ENCODE results near the gene MAMDC2.
"Not testable (repeated sequence)": the region's sequence is repeated elsewhere in the genome, so short reads cannot be mapped to it uniquely, and the experiment has no call there.

Gene MAMDC2

GRCh38 chr9:70217029-70217428, 173.4 kb downstream of the MAMDC2 start:
- DNase-seq, result no peak

- no peak for DNase-seq
Observed at GRCh38 chr9:70218767-70219166, 175.1 kb downstream of the MAMDC2 start.

- no peak for DNase-seq
Observed at GRCh38 chr9:70220216-70220615, 176.6 kb downstream of the MAMDC2 start.

- DNase-seq, result no peak
Observed at GRCh38 chr9:70222354-70222753, 178.7 kb downstream of the MAMDC2 start.

- DNase-seq, result no peak
Observed at GRCh38 chr9:70228118-70228517, 184.5 kb downstream of the MAMDC2 start.

GRCh38 chr9:70228611-70229010, 185.0 kb downstream of the MAMDC2 start:
- DNase-seq, result no peak

- no peak for DNase-seq
Observed at GRCh38 chr9:70229026-70229425, 185.4 kb downstream of the MAMDC2 start.

- DNase-seq, result no peak
Observed at GRCh38 chr9:70229579-70229978, 185.9 kb downstream of the MAMDC2 start.

GRCh38 chr9:70232476-70232875, 188.8 kb downstream of the MAMDC2 start:
- DNase-seq, result no peak

- DNase-seq, result not testable (repeated sequence)
Observed at GRCh38 chr9:70234208-70234607, 190.6 kb downstream of the MAMDC2 start.

- not testable (repeated sequence) for DNase-seq
Observed at GRCh38 chr9:70245952-70246351, 202.3 kb downstream of the MAMDC2 start.

GRCh38 chr9:70250221-70250620, 206.6 kb downstream of the MAMDC2 start:
- no peak for DNase-seq

- DNase-seq, result no peak
Observed at GRCh38 chr9:70255486-70255885, 211.8 kb downstream of the MAMDC2 start.

- no peak for DNase-seq
Observed at GRCh38 chr9:70256123-70256551, 212.5 kb downstream of the MAMDC2 start.

- no peak for DNase-seq
Observed at GRCh38 chr9:70257502-70257901, 213.9 kb downstream of the MAMDC2 start.

- peak; percentile 21 for DNase-seq
Observed at GRCh38 chr9:70257991-70258691, 214.5 kb downstream of the MAMDC2 start.

- peak; percentile 30 for DNase-seq
Observed at GRCh38 chr9:70258692-70259511, 215.3 kb downstream of the MAMDC2 start, which contains the start of gene SMC5. Gene SMC5, plus strand, starts transcription at chr9:70258978. Its CDS starts 101 bp downstream, at chr9:70259079.

GRCh38 chr9:70259512-70259802, 215.8 kb downstream of the MAMDC2 start:
- DNase-seq, result no peak

GRCh38 chr9:70260007-70260443, 216.4 kb downstream of the MAMDC2 start:
- DNase-seq, result no peak

- DNase-seq, result no peak
Observed at GRCh38 chr9:70260606-70261005, 217.0 kb downstream of the MAMDC2 start.

GRCh38 chr9:70261131-70261870, 217.7 kb downstream of the MAMDC2 start:
- no peak for DNase-seq

- no peak for DNase-seq
Observed at GRCh38 chr9:70262366-70262765, 218.7 kb downstream of the MAMDC2 start.

GRCh38 chr9:70262948-70263347, 219.3 kb downstream of the MAMDC2 start:
- no peak for DNase-seq

- no peak for DNase-seq
Observed at GRCh38 chr9:70263421-70263820, 219.8 kb downstream of the MAMDC2 start.

Data from NCI-H1436 treated with DMSO at 0.1 percent for 48 hours (cell line).